ENCODE results near the gene ACSS1.

Gene ACSS1

GRCh38 chr20:25077610-25078169 is 19.8 kb upstream of the ACSS1 start:
- peak; percentile 47 for DNase-seq

DNA sequence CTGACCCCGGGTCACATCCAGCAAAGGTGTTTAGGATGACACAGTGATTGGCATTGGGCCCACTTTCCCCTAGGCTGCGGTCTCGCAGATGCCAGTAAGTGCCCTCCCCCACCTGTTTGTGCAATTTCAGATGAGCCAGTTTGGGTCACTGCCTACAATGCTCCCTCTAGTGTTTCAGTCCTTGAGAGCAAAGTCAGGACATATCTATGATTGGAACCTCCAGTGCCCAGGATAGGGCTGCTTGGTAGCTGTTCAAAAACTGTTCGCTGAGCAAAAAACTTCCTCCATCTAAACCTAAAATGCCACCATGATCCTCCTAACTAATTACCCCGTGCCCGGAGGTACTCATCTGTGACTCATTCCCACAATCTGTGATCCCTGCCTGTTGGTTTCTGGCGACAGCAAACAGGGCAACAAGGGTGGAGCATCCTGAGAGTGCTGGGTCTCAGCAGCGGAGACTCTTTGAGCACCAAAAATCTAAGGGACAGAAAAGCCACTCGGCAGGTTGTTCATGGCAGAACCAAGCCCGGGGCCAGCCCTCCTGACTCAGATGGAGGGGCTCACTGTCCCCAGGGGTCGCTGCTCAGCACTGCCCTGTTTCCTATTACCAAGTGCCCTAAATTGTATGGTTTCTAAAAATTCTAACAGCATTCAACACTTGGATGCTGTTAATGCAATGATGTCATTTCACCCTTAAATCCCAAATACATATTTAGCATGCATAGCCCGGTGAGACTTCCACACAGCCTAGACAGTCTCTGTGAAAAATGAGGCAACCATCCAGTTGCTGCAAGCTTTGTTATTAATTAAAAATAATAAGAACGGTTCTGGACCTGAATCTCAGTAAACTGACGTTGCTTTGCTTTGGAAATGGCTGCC is 19.0 kb upstream of the ACSS1 start:
- peak; percentile 87 for DNase-seq

GRCh38 chr20:25076201-25076600 is 18.3 kb upstream of the ACSS1 start:
- no peak for DNase-seq

- no peak for DNase-seq
These were observed 15.6 kb upstream of the ACSS1 start for GRCh38 chr20:25073544-25073943.

DNA sequence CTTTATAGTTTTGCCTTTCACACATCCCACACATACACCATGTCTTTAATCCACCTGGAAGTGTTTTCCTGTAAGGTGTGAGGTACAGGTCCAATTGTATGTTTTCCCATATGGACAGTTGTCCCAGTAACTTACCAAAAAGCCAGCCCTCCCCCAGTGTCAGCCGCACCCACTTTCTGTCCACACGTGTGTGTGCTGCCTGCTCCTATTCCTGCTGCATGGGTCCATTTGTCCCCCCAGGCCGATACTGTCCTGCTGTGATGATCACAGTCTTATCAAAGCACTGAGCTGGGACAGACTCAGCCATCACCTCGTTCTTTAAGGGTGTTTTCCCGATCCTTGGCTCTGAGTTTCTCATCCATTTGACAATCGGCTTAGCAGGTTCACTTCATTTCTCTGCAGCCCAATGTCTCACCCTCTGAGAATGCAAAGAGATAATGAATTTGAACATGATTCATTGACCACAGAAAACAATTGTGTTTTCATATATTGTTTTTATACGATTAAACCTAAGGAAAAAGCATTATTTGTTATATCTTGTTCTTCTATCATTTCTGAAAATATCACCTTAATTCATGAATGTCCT is 14.4 kb upstream of the ACSS1 start:
- DNase-seq = no peak

DNA sequence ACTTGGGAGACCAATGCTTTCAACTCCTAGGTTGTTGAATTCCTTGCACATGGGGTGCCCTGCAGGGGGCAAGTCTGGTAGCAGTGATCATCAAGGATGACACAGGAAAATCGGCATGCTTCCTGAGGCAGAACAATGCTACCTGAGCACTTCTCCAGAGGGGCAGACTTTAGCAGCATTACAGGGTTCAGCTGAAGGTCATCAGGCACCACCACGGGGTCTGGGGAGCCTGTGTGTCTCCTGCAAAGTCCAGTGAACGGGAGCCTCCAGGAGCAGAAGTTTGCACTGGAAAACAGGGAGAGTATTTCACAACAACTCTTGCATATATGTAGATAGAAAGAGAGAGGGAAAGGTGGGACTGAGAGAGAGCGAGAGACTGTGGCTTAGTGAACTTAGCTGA is 13.8 kb upstream of the ACSS1 start:
- DNase-seq = no peak

DNA sequence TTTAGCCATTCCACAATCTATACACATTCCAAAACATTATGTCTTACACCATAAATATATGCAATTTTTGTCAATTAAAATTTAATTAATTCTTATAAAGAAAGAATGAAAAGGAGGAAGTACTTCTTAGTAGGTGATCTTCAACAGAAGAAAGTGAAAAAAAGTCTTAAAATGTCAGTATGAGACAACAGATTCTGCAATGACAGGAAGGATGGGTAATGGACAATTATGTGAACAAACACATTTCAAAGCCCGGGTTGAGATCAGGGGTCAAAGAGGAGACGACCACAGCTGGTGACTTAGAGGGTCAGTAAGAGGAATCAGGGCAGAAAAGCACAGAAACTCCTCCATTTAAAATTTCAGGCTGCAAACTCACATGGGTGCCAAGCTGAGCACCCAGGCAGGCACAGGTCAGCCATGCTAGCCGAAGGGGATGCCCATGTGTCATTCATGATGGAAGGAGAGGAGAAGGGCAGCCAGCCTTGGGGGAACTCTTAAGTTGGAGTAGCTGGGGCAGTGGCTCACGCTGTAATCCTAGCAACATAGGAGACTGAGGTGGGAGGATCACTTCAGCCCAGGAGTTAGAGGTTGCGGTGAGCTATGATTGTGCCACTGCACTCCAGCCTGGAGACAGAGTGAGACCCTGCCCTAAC is 13.0 kb upstream of the ACSS1 start:
- no peak for DNase-seq

DNA sequence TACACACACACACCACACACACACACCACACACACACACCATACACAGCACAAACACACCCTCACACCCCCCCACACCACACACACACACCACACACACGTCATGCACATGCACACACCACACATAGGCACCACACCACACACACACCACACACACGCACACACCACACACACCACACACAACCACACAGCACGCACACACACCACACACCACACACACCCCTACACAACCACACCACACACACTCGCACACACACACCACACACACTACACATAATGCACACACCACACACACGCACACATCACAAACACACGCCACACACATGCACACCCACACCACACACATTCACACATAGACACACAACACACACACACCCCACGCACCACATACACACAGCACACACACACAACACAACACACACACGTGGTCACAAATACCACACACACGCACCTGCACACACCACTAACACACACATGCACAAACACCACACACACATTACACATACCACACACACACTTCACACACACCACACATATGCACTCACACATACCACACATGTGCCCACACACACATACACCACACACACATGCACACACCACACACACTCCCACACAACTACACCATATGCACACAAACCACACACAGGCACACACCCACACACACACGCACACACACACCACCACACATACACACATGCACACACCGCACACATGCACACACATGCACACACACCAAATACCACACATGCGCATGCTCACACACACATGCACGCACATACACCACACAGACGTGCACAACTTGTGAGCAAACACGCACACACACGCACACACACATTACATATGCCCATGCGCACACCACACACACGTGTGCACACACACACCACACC is 9.4 kb upstream of the ACSS1 start:
- no peak for DNase-seq

GRCh38 chr20:25066386-25066785 is 8.4 kb upstream of the ACSS1 start:
- DNase-seq = peak; percentile 35

GRCh38 chr20:25065625-25066338 is 7.8 kb upstream of the ACSS1 start:
- no peak for DNase-seq

GRCh38 chr20:25065072-25065624 is 7.2 kb upstream of the ACSS1 start:
- no peak for DNase-seq

GRCh38 chr20:25064561-25065071 is 6.7 kb upstream of the ACSS1 start:
- no peak for DNase-seq

- no peak for DNase-seq
These were observed 6.0 kb upstream of the ACSS1 start for GRCh38 chr20:25063981-25064380.

- DNase-seq = no peak
These were observed 5.6 kb upstream of the ACSS1 start for GRCh38 chr20:25063546-25063945.

GRCh38 chr20:25062841-25063240 is 4.9 kb upstream of the ACSS1 start:
- no peak for DNase-seq

GRCh38 chr20:25061821-25062530 is 4.0 kb upstream of the ACSS1 start:
- DNase-seq = no peak

DNA sequence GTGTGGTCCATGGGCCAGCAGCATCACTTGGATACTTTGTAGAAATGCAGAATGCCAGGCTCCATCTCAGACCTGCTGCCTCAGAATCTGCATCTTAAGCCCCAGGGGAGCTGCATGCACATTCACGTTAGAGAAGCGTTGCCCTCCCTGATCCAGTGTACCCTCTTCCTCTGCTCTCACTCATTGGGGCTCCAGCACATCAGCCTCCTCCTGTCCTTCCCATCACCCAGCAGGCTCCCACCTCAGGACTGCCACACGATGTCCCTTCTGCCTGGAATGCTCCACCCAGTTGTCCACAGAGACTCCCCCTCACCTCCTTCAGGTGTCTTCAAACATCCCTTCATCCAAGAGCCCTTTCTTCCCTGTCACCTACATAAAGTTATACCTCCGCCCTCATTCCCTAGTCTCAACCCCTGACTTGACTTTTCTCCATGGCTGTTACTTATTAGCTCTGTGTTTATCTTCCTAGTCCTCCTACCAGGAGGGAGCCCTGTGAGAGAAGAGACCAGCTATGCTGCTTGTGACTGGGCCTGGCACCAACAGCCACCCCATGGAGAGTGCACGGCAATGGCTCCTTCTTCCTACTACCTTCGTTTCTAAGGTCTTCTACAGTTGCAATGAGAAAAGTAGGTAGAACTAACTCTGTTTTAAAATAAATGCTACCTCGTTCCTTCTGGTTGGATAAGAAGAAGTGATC is 3.3 kb upstream of the ACSS1 start:
- no peak for DNase-seq

GRCh38 chr20:25059866-25060465 is 2.0 kb upstream of the ACSS1 start:
- no peak for DNase-seq
